Right lobe of liver (tissue), 4 donors: ENCODE results near the gene ELP2.

Experiments
- POLR2A ChIP-seq: fragments of 450-650 bp; IDR thresholded peaks from one replicate; pipeline ENCODE4 v1.6.1; 2017; ENCODE audit warnings: antibody characterized with exemption, mild to moderate bottlenecking
- TF ChIP-seq, protein P1 (sequence below), 4 donors: fragments of 200-600 bp in 3 of 4; fragments of 450-650 bp in 1 of 4; IDR thresholded peaks; one replicate each; pipeline versions ENCODE4 v1.5.1 to v1.8.0; 2016 to 2022; ENCODE audit warnings: antibody characterized with exemption in 4 of 4, mild to moderate bottlenecking in 2 of 4
- donor health status: DM: no; HTN: no; CAD: no.
- donor health status: DM: no; HTN: no; CAD: no.
- donor health status: DM: no; HTN: yes; CAD: no.

DNA sequence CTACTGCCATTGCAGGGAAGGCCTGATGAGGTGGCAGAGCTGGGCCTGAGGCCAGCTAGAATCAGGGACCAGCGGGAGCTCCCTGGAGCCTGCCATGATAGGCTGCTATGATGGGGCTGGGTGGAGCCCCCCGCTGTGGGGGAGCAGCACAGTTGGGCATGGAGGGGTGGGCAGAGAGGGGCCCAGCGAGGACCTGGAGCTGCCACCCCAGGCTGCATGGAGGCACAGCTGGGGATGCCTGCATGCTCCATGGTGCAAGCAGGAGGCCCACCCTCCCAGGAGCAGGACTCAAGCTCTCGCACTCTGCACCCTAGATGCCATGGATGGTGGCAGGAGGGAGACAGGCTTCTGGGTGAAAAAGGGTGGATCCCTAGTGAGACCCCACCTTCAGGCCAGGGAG is 44.5 kb upstream of the ELP2 start:
- TF ChIP-seq, protein P1, sequence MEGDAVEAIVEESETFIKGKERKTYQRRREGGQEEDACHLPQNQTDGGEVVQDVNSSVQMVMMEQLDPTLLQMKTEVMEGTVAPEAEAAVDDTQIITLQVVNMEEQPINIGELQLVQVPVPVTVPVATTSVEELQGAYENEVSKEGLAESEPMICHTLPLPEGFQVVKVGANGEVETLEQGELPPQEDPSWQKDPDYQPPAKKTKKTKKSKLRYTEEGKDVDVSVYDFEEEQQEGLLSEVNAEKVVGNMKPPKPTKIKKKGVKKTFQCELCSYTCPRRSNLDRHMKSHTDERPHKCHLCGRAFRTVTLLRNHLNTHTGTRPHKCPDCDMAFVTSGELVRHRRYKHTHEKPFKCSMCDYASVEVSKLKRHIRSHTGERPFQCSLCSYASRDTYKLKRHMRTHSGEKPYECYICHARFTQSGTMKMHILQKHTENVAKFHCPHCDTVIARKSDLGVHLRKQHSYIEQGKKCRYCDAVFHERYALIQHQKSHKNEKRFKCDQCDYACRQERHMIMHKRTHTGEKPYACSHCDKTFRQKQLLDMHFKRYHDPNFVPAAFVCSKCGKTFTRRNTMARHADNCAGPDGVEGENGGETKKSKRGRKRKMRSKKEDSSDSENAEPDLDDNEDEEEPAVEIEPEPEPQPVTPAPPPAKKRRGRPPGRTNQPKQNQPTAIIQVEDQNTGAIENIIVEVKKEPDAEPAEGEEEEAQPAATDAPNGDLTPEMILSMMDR (IDR thresholded peaks at IDR 0.05): no peak
- TF ChIP-seq POLR2A: no peak
